ENCODE measurements around the gene MYOF. TPM values are rescaled to one million over a fixed set of nuclear protein-coding genes. Genes with fewer than 3 reads are reported as not detected.
A peak's percentile ranks its signal among the peaks of the same experiment; 100 is the strongest.

MYOF gene
- total RNA-seq, 4 donors from 2014 or later: 4.1 to 10.3 (median 6.3) TPM

- in situ Hi-C loops (cut with MboI; ENCODE audit: low sequenced_read_pairs in 4 of 4) (loop anchor here in 1 of 4 donors (25.0 kb wide), 1 partner anchor 416 kb away; no protein-coding TSS in a partner anchor), intact Hi-C loops (cut with DNase I; ENCODE audit: low total_unique reads) (no loop called here)
- no peak overlapping the region for H3K27ac ChIP-seq
- no peak for ATAC-seq
- TF ChIP-seq POLR2A (IDR thresholded peaks at IDR 0.05) (no peak), CTCF (IDR thresholded peaks at IDR 0.05 in 4 of 5, conservative IDR thresholded peaks at IDR 0.05 in 1 of 5) (no peak)
- no peaks in the 10 kb centered on the region for H3K9me3 ChIP-seq
- no peak overlapping the region for H3K4me3 ChIP-seq
- no peaks in the 10 kb centered on the region for H3K27me3 ChIP-seq
- no peak for DNase-seq
- H3K36me3 ChIP-seq: no peaks in the 10 kb centered on the region
- no peaks in the 10 kb centered on the region for H3K4me1 ChIP-seq
Observed at GRCh38 chr10:93503075-93503474, 20.9 kb upstream of the MYOF start.

DNA sequence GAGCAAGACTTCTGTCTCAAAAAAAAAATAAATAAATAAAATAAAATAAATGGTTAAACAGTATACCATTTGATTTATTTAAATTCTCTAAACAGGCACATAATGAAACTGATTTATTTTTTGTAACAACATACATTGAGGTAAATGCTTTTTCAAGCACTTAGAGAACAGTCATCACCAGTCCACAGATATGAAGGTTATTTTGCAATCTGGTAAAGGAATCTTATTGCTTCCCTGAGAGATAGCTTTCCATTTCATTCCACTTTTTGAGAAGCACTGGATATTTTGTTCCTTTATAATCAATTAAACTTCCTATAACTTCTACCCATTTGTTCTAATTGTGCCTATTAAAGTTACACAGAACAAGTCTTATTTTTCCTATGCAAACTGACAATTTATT, 19.5 kb upstream of the MYOF start:
- no peak overlapping the region for H3K27ac ChIP-seq
- ATAC-seq (no peak), DNase-seq (no peak)
- TF ChIP-seq CTCF (IDR thresholded peaks at IDR 0.05 in 4 of 5, conservative IDR thresholded peaks at IDR 0.05 in 1 of 5) (no peak), POLR2A (IDR thresholded peaks at IDR 0.05) (no peak)
- no peaks in the 10 kb centered on the region for H3K4me1 ChIP-seq
- in situ Hi-C loops (cut with MboI; ENCODE audit: low sequenced_read_pairs in 4 of 4): loop anchor here in 1 of 4 donors (25.0 kb wide), 1 partner anchor 414 kb away; no protein-coding TSS in a partner anchor
- H3K27me3 ChIP-seq: no peaks in the 10 kb centered on the region
- no peak overlapping the region for H3K4me3 ChIP-seq
- intact Hi-C loops (cut with DNase I; ENCODE audit: low total_unique reads): no loop called here
- H3K9me3 ChIP-seq: no peaks in the 10 kb centered on the region
- no peaks in the 10 kb centered on the region for H3K36me3 ChIP-seq

GRCh38 chr10:93498166-93498565, 16.0 kb upstream of the MYOF start:
- intact Hi-C loops (cut with DNase I; ENCODE audit: low total_unique reads) (no loop called here), in situ Hi-C loops (cut with MboI; ENCODE audit: low sequenced_read_pairs in 4 of 4) (no loop called here)
- ATAC-seq (no peak), DNase-seq (no peak)
- TF ChIP-seq POLR2A (IDR thresholded peaks at IDR 0.05) (no peak), CTCF (IDR thresholded peaks at IDR 0.05 in 4 of 5, conservative IDR thresholded peaks at IDR 0.05 in 1 of 5) (no peak)
- H3K9me3 ChIP-seq: no peaks in the 10 kb centered on the region
- no peaks in the 10 kb centered on the region for H3K36me3 ChIP-seq
- H3K27ac ChIP-seq: no peak overlapping the region
- peaks cover 0 to 6% of the 10 kb centered on the region in 2 donors for H3K4me1 ChIP-seq
- no peaks in the 10 kb centered on the region for H3K27me3 ChIP-seq
- H3K4me3 ChIP-seq: no peak overlapping the region

DNA sequence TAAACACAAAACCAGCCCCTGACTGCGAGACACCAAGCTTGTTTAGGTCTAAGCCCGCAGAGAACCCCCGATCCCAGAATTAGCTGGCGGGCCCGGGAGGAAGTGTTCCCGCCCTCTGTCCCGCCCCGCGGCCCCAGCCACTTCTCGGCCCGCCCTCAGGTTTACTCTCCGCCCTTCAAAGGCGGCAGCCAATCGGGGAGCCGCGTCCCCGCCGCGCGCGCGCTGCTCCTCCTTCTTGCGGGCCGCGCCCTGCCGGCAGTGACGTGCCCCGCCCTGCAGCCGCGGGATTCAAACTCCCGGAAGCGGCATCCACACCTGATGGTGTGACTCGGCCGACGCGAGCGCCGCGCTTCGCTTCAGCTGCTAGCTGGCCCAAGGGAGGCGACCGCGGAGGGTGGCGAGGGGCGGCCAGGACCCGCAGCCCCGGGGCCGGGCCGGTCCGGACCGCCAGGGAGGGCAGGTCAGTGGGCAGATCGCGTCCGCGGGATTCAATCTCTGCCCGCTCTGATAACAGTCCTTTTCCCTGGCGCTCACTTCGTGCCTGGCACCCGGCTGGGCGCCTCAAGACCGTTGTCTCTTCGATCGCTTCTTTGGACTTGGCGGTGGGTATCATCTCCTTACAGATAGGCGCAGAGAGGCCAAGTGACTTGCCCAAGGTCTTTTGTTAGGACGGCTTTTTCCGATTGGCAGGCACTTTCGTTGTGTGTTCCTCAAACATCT, 14.3 kb upstream of the MYOF start, which contains the start of gene CEP55:
CEP55 (plus strand) TSS at position 291 of the 720 bp plus-strand sequence. CDS start 3,440 bp downstream, outside the sequence.
- Histone ChIP-seq H3K9me3 (no peaks in the 10 kb centered on the region), H3K4me3 (peak within 1 kb of the TSS; percentile 60 to 89 (median 78)), H3K36me3 (no peaks in the 10 kb centered on the region), H3K27me3 (no peaks in the 10 kb centered on the region), H3K4me1 (peaks cover 0 to 6% of the 10 kb centered on the region in 2 donors), H3K27ac (peak within 1 kb of the TSS; percentile 3 to 78 (median 69))
- DNase-seq (peak; percentile 89 to 91), ATAC-seq (peak; percentile 98 to 99)
- in situ Hi-C loops (cut with MboI; ENCODE audit: low sequenced_read_pairs in 4 of 4) (no loop called here), intact Hi-C loops (cut with DNase I; ENCODE audit: low total_unique reads) (loop anchor here (2.0 kb wide), 1 partner anchor 206 kb away; the partner anchor contains the start of gene FRA10AC1)
- TF ChIP-seq POLR2A (IDR thresholded peaks at IDR 0.05): peak; percentile 34 to 36
- TF ChIP-seq CTCF (IDR thresholded peaks at IDR 0.05 in 4 of 5, conservative IDR thresholded peaks at IDR 0.05 in 1 of 5): peak in 1 of 5 experiments; percentile 22
